GM18951 (cell line): ENCODE measurements around the gene IPO13.

Experiments
- POLR2A ChIP-seq: IDR thresholded peaks from 4 replicates; pipeline ENCODE4 v1.6.1; 2011; ENCODE audit warnings: mild to moderate bottlenecking; ENCODE audit not compliant: insufficient read length, insufficient read depth; ENCODE audit errors: extremely low read depth
- in situ Hi-C: fragments of 300-500 bp; cut with MboI; formaldehyde crosslinking; loops from one replicate; pipeline ENCODE4 v1.12.0; 2022; ENCODE audit warnings: low sequenced_read_pairs, mixed read lengths, inconsistent platforms; ENCODE audit not compliant: unreplicated experiment

The IPO13 gene

GRCh38 chr1:43963006-43963405, 16.3 kb downstream of the IPO13 start:
- in situ Hi-C loops = no loop called here
- TF ChIP-seq POLR2A = no peak

DNA sequence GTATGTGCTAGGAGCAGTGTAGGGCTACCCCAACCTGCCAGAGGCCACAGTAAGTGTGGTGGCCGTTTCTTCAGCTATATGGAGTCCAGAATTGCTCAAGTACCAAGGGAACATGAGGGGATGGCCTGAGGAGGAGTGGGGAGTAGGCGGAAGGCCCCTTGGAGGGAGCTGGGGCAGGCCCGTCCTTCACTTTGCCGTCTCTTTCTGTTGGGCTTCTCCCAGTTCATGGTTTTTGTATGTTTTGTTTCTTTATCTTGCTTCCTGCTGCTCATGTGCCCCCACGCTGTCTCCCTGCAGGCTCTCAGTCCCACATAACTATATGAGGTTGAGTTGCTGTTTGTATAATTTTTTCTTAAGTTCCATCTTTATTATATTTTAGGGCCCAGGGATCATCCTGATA, 17.1 kb downstream of the IPO13 start:
- TF ChIP-seq POLR2A = no peak
- in situ Hi-C loops = no loop called here

DNA sequence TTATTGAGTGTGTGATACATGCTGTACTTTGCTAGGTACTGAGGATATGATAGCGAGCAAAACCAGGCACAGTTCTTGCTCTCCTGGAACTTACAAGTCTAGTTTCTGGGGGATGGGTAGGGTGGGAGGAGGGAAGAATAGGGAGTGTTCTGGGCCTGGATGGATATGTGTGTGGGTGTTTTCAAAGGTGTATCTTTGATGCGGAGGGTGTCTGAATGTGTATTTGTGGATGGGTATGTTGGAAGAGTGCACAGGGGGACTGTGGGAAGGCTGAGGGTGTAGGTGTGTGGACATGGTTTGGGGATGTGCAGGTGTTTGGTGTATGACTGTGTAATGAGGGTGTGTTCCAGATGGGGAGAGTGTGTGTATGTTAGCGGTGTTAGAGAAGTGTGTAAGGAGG, 18.6 kb downstream of the IPO13 start:
- in situ Hi-C loops = no loop called here

GRCh38 chr1:43968348-43968948, 21.7 kb downstream of the IPO13 start:
- in situ Hi-C loops = no loop called here
- no peak for TF ChIP-seq POLR2A

More for the DNA sequence above, 18.6 kb downstream of the IPO13 start:
- no peak for TF ChIP-seq POLR2A

DNA sequence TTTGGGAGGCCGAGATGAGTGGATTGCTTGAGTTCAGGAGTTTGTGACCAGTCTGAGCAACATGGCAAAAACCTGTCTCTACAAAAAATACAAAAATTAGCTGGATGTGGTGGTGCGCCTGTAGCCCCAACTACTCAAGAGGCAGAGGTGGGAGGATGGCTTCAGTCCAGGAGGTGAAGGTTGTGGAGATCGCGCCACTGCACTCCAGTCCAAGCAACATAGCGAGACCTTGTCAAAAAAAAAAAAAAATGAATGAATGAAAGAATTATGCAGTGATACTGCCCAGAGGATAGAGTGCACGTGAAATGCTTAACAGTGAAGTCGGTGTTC, 22.6 kb downstream of the IPO13 start:
- in situ Hi-C loops = no loop called here
- TF ChIP-seq POLR2A = no peak

- peak; percentile 62 for TF ChIP-seq POLR2A
- in situ Hi-C loops = no loop called here
Measured at GRCh38 chr1:43969746-43970466, 23.2 kb downstream of the IPO13 start, which contains the start of gene DPH2. TSS of gene DPH2 (plus strand) at chr1:43970010. CDS start at chr1:43970176, 166 bp downstream.

DNA sequence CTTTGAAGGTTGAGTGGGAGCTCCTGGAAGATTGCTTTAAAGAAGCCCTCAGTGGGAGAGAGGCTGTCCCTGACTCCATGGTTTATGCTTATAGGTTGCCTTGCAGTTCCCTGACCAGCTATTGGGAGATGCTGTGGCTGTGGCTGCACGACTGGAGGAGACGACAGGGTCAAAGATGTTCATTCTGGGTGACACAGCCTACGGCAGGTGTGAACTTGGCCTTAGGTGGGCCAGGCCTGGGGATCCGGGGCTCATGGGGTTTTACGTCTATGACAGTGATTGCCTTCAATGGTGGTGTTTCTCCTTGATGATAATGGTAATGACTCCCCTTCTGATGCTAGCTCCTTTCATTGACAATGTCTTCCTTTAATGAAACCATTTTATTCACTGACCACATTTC, 23.8 kb downstream of the IPO13 start:
- in situ Hi-C loops = no loop called here
- no peak for TF ChIP-seq POLR2A

GRCh38 chr1:43970911-43971310, 24.2 kb downstream of the IPO13 start:
- in situ Hi-C loops = no loop called here

GRCh38 chr1:43971336-43971980, 24.7 kb downstream of the IPO13 start:
- TF ChIP-seq POLR2A = no peak
- in situ Hi-C loops = no loop called here

More at GRCh38 chr1:43970911-43971310, 24.2 kb downstream of the IPO13 start:
- no peak for TF ChIP-seq POLR2A

DNA sequence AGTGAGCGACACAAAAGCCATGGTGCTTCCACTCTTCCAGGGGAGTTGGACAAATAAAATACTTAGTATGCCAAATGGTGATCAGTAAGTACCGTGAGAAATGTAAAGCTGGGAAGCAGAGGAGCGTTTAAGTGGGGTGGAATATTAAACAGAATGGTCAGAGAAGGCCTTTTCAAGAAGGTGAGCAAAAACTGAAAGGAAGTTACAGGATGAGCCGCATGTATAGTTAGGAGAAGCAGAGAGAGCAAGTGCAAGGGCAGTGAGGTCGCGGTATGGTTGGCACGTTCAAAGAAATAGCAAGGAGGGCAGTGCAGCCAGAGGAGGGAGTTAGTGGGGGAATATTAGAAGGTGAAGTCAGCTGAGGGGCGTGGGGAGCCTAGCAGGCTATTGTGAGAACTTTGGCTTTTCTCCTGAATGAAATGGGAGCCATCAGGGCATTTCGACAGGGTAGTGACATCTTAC, 27.3 kb downstream of the IPO13 start:
- no peak for TF ChIP-seq POLR2A
- in situ Hi-C loops = no loop called here

- TF ChIP-seq POLR2A = peak; percentile 83
- in situ Hi-C loops = no loop called here
Measured at GRCh38 chr1:43974443-43975248, 27.9 kb downstream of the IPO13 start, which contains the start of gene ATP6V0B. TSS of gene ATP6V0B (plus strand) at chr1:43974960. CDS start at chr1:43975041, 81 bp downstream.

DNA sequence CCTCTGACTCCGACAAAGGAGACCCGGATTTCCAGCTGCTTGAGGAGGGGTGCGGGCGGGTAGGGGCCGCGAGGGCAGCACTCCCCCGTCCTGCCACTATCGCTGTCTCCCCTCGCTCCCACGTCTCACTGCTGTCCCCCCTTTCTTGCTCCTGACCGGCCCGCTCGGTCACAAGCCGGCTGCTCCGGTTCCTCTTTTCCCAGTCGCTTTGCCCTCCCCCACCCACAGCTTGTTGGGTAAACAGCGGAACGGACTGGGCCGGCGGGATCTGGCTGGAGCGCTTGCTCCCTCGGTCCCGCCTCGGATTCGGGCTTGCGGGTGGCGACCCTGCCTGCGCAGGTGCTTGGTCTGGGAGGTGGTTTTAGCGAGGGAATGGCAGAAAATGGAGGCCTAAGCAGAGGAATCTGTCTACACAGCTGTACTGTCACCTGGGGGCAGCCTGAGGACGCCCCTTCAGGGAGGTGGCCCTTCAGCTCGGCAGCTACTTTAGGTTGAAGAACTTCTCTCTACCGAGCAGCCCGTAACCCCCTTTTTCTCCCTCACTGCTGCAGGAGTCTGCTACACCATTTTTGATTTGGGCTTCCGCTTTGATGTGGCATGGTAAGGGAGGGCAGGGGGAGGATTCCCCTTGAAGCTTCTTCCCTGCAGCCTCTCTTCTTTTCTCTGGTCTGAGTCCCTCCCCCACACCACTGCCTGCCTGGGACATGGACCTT, 28.7 kb downstream of the IPO13 start:
- in situ Hi-C loops = no loop called here
- no peak for TF ChIP-seq POLR2A
